Measurements from ENCODE around the gene CTU2.
"Not testable (repeated sequence)": the region's sequence is repeated elsewhere in the genome, so short reads cannot be mapped to it uniquely, and the experiment has no call there.

CTU2 gene

DNA sequence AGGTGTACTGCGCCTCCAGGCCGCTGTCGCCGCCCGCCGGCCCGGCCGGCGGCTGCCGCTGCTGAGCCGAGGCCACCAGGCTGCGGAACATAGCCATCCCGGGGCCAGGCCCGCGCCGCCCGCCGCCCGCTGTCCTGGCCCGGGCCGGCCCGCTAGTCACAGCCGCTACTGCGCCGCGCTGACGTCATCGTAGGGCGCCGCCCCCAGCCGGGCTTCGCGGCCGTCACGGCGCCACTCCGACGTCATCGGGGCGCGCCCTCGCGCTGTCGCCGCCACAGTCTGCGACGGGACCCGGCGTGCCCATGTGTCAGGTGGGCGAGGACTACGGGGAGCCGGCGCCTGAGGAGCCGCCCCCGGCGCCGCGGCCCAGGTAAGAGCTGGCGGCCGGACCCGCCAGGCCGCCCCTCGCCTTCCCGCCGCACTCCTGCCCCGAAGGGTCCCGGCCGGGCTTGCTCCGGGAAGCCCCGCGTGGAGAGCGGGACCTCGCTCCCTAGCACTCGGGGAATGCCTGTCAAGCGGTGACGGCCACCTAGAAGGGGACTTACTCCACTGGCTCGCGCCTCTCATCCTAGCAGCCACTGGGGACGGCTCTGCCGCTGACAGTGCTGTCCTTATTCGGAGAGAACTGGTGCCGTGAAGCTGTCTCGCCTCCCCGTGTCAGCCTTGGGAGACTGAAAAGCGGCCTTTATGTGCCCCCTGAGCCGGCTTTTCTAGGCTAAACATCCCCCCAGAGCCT is at the start of gene CTU2, which contains the start of gene RNF166:
CTU2 (plus strand) TSS at position 275 of the 736 bp plus-strand sequence; CDS start at position 303, 28 bp downstream.
RNF166 (minus strand) TSS at position 180 of the 736 bp plus-strand sequence; CDS start at position 97, 83 bp downstream.
- Histone ChIP-seq H3K4me3 (peak within 1 kb of the TSS; percentile 73 to 100 (median 88)), H3K27ac (peak within 1 kb of the TSS; percentile 46 to 98 (median 90))

DNA sequence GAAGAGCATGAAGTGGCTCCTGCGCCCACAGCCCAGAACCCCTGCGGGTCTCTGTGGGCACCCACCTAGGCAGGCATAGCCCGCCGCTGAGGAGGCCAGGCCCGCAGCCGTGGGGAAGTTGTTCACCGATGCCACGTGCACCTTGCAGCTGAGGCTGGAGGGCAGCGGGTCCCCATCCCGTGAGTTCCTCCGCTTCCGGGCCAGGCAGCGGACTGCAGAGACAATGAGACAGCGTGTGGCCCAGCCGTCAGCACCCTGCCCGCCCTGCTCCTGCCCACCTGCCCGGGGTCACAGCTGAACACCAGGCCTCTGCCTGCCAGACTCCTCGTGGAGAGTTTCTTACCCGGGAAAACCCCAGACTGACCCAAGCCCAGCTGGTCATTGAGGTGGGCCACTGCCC is 48.9 kb upstream of the CTU2 start:
- Histone ChIP-seq H3K4me3 (no peak overlapping the region), H3K27ac (no peak overlapping the region)

DNA sequence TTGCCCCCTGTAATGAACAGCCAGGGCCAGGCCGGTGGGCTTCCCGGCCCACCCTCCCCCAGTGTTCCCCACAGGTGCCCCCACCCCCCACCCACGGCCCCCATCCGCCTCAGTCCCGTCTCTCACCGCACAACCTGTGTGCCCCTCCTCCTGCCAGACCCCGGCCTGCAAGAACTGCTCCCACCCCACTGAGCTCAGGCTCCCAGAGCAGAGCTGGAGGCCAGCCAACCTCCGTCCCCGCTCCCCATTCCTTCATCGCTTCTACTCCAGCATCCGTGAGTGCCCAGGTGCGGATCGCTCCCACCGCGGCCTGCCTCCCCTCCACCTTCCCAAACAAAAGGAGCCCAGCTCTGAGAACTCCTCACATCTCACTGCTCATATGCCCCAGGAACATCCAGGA is 47.6 kb upstream of the CTU2 start:
- Histone ChIP-seq H3K4me3 (no peak overlapping the region), H3K27ac (no peak overlapping the region)

DNA sequence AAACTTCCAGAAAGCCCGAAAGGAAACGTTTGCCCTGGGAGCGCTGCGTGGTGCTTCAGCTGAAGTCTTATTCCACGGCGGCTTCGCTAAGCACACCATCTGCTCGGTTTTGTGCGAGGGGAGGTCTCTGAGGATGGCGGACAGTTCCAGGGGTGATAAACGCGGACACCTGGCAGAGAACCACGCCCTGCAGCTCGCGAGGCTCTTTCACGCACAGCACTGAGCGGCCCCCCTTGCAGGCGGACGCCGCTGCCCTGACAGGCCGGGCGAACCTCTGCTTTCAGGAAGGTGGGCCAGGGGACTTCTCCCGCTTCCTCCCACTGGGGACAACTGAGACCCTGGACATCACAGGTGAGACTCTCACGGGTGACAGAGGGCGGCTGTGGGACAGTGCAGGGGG is 47.1 kb upstream of the CTU2 start:
- H3K4me3 ChIP-seq: no peak overlapping the region
- H3K27ac ChIP-seq: no peak overlapping the region

DNA sequence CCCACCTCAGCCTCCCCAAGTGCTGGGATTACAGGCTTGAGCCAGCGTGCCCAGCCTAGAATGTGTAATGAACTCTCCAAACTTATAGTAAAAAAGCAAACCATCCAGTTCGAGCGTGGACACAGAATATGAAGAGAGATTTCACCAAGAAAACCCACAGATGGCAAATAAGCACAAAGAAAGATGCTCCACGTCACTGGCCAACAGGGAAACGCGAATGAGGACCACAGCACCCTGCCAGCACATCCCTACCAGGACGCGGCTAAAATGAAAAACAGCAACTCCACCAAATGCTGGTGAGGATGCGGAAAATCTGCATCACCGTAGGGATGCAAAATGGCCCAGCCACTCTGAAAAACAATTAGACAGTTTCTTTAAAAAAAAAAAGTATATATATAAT is 44.8 kb upstream of the CTU2 start:
- no peak overlapping the region for H3K4me3 ChIP-seq
- H3K27ac ChIP-seq: no peak overlapping the region

DNA sequence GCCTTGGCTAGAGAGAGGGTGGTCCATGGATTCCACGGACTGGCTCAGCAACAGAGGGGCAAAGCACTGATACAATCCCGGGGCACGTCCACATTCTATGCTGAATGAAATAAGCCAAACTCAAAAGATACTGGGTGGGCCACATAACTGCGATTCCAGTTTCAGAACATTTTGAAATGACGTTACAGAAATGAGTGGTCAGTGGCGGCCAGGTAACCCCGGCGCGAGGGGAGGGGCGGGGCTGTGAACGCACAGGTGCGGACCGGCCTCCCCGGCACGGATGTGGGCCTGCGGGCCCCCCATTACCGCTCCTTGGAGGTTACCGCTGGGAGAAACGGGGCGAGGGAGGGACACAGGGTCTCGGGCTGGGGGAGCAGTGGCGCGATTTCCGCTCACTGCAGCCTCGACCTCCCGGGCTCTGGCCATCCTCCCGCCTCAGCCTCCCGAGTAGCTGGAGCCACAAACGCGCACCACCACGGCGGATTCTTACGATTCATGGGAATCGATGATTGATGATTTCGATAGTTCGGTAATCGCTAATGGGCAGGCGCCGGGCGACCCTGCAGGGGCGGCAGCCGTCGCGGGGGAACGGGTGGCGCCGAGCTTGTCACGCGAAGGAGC is 44.0 kb upstream of the CTU2 start:
- Histone ChIP-seq H3K27ac (peak overlapping the region; percentile 52 to 96 (median 90)), H3K4me3 (peak overlapping the region; percentile 55 to 94 (median 79))

DNA sequence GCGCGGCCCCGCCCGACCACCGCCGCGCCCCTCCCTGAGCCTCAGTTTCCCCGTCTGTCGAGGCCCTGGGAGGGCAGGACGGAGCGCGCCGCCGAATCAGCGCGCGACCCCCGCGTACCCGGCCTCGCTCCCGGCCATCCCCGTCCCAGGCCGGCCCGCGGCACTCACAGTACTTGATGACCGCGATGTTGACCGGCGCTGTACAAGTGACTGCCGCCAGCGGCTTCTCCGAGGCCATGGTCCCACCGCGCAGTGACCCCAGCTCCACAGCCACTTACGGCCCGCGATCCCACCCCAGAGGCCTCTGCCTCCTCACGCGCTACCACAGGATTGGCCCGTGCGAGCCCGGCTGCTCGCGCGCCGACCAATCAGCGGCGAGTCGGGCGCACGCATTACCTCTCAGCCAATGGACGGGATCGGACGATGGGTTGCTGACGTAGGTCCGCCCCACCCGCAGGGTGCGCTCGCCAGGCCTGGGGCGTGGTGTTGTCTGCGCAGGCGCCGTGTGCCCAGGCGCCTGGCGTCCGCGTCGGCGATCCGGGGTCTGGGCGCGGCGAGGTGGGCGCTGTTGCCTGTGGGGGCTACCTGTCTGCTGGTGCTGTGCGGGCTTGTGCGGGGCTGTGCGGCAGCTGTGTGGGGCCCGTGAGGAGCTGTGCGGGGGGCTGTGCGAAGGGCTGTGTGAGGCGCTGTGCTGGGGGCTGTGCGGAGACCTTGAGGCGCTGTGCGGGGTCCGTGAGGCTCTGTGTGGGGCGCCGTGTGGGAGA is 43.3 kb upstream of the CTU2 start, which contains the start of gene MVD:
MVD (minus strand) TSS at position 249 of the 764 bp plus-strand sequence; CDS start at position 238, 11 bp downstream.
- peak within 1 kb of the TSS; percentile 55 to 94 (median 79) for H3K4me3 ChIP-seq

DNA sequence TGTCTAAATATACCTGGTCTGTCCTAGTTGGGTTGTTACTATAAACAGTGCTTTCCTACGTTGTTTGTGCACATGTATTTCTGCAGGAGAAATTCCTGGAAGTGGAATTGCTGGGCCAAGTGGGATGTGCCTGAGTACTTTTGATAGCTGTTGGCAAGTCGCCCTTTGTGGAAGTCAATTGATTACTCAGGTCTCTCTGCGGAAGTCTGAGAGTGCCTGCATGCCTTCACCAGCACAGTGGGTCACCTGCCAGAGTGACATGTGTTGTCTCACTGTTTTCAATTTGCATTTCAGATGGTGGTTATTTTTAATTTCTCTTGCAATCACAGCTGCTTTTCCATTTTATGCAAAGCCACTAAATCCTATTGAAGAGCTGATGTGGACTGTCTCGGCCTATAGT is 41.2 kb upstream of the CTU2 start:
- H3K27ac ChIP-seq: no peak overlapping the region
- H3K4me3 ChIP-seq: no peak overlapping the region

More for the DNA sequence above, 43.3 kb upstream of the CTU2 start, which contains the start of gene MVD:
- peak within 1 kb of the TSS; percentile 52 to 96 (median 91) for H3K27ac ChIP-seq

DNA sequence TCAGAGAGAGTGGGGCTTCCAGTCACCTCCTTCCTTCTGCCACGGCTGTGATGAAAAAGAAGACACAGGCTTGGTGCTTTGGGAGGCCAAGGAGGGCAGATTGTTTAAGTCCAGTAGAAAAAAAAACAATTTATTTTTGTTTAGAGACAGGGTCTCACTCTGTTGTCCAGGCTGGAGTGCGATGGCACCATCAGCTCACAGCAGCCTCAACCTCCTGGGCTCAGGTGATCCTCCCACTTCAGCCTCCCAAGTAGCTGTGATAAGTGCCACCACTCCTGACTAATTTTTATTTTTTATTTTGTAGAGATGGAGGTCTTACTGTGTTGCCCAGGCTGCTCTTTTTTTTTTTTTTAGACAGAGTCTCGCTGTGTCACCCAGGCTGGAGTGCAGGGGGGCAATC is 40.7 kb upstream of the CTU2 start:
- Histone ChIP-seq H3K4me3 (no peak overlapping the region), H3K27ac (no peak overlapping the region)

DNA sequence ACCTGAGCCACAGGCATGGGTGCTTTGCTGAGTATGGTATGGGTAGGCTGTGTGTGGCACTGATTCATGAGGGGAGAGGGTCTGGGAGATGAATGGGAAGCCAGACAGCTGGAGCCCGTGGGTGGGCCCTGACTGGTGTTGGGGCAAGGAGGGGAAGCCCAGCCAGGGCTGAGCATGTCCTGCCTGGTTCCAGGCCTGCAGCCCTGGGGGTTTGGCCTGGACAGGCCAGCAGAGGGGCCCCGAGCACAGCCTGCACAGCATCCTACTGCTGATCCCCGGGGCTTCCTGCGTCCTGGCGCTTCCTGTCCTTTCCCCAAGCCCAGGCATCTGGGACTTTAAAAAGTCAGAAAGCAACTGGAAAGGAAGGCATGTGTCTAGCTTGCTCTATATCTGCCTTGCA is 38.8 kb upstream of the CTU2 start:
- Histone ChIP-seq H3K4me3 (no peak overlapping the region), H3K27ac (no peak overlapping the region)

DNA sequence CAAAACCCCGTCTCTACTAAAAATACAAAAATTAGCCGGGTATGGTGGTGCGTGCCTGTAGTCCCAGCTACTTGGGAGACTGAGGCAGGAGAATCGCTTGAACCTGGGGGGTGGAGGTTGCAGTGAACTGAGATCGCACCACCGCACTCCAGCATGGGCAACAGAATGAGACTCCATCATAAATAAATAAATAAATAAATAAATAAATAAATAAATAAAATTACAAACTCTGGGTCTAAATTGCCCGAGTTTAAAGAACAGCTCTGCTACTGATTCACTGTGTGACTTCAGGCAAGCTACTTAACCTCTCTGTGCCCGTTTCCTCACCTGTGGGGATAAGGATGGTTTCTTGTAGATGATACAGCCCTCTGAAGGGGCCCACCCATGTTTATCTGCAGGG is 36.8 kb upstream of the CTU2 start:
- H3K4me3 ChIP-seq: not testable (repeated sequence)

DNA sequence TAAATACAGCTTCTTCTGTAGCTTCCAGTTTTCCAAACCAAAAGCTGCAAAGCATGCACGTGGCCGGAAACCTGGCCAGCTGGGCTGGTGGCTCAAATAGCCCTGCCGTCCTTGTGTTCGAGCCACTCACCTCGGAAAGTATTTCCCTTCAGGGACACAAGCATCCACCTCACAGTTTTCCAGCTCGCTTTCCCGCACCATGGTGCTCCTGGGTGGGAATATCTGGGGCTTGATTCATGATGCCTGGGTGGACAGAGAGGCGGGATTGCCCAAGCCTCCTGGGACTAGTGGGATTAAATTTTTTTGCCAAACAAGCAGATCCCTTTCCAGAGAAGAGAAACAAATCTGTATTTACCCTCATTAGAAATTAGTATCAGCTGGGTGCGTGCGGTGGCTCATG is 36.3 kb upstream of the CTU2 start:
- no peak overlapping the region for H3K4me3 ChIP-seq
- no peak overlapping the region for H3K27ac ChIP-seq

More for the DNA sequence above, 36.8 kb upstream of the CTU2 start:
- H3K27ac ChIP-seq: not testable (repeated sequence)

DNA sequence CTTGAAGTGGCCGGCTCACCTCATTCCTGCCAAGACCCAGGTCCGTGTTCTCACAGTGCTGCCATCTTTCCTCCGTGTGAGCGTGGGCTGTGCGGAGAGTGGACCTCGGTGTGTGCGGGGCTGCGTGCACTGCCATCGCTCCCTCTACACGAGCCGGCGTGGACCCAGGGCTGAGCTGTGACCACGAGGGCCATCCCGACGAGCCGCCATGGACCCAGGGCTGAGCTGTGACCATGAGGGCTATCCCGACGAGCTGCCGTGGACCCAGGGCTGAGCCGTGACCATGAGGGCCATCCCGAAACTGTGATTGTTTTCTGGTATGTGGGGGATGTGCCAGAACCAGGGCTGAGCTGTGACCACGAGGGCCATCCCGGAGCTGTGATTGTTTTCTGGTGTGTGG is 34.5 kb upstream of the CTU2 start:
- Histone ChIP-seq H3K27ac (no peak overlapping the region), H3K4me3 (no peak overlapping the region)

DNA sequence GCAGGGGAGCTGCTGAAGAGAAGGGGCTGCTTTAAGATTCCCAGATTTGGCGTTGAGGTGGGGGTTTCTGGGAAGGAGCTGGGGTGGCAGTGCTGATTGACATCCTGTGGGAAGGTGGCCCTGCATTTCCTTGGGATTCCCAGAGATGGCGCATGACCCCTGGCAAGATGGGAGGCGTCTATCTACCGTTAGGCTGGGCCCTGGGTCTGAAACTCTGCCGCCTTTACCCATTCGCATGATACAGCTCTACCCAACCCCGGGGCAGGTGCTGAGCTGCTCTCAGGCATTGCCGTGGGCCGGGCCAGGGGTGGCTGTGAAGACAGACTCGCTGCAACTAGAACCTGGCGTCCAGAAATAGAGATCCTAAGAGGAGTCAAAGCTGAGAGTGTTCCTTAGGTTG is 33.5 kb upstream of the CTU2 start:
- no peak overlapping the region for H3K27ac ChIP-seq
- no peak overlapping the region for H3K4me3 ChIP-seq

DNA sequence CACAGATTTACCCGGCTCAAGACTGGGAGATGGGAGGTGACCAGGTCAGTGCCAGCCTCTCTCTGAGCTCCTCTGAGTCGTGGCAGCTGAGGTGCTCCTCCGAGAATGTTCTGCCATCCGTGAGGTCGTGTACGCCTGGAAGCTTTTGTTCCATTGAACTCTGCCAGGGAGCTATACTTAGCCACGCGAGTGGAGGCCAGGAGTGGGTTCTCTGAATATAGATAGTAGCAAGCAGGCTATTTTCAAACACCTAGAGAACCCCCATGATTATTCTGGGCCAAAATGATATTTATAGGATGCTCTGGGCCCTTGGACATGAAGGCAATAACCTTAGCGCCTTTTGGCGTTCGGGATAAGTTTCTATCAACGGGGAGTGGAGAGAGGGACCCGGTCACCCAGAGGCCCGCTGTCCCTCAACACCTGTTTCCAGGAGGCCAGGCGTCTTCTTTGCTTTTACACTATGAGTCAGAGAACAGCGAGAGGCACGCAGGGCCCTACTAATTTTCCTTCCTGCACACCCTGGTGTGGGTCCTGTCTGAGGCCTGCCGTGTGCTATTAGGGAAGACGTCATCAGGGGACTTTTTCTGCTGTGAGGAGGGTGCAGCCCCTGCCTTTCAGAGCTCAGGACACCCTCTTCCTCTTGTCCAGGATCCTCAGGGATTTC is 32.5 kb upstream of the CTU2 start:
- Histone ChIP-seq H3K4me3 (no peak overlapping the region), H3K27ac (no peak overlapping the region)

DNA sequence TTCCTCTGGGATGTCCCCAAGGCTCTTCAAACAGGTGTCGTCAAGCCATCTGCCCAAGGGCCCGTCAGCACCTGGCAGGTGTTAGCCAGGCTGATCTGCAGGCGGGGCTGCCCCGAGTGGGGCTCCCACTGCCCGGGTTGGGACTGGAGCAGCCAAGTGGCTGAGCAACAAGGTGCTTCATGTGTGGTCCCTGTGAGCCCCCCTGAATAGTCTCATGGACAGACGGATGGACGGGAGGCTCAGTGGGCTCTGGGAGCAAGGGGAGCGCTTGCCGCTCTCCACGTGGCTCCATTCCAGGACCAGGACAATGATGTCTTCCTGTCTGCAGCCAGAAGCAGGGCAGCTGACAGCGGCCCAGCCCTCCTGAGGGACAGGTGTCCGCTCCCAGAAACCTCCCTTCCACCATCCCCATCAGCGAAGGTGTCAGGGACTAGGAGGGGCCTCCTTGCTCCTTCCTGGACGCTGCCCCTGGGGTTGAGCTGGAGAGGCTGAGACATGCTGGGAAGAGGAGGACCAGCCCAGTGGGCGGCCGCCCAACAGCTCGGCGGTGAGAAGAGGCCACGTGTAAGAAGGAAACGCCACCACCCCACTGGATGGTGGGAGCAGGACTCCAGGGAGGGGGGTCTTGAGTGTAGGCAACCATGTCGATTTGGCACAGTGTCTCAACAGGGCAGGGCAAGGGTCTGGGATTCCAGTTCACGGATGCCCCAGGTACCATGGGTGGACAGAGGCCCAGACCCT is 29.6 kb upstream of the CTU2 start:
- no peak overlapping the region for H3K4me3 ChIP-seq
- no peak overlapping the region for H3K27ac ChIP-seq

DNA sequence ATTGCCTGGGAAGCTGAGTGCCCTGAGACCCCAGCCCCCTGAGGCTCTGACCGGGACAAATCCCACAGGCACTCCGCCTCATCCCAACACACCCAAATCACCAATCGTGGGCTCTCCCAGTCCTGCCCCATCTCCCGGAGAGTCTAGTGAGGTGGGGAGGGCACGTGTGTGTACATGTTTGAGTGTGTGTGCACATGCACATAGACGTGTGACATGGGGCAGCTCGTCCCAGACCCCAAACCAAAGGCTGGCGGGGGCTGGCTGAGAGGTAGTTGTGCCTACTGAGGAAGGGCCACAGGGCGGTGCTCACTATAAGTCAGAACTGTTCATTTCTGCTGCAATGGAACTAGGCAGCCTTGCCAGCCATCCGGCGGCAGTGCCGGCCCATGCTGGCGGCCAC is 28.6 kb upstream of the CTU2 start:
- Histone ChIP-seq H3K27ac (no peak overlapping the region), H3K4me3 (no peak overlapping the region)

DNA sequence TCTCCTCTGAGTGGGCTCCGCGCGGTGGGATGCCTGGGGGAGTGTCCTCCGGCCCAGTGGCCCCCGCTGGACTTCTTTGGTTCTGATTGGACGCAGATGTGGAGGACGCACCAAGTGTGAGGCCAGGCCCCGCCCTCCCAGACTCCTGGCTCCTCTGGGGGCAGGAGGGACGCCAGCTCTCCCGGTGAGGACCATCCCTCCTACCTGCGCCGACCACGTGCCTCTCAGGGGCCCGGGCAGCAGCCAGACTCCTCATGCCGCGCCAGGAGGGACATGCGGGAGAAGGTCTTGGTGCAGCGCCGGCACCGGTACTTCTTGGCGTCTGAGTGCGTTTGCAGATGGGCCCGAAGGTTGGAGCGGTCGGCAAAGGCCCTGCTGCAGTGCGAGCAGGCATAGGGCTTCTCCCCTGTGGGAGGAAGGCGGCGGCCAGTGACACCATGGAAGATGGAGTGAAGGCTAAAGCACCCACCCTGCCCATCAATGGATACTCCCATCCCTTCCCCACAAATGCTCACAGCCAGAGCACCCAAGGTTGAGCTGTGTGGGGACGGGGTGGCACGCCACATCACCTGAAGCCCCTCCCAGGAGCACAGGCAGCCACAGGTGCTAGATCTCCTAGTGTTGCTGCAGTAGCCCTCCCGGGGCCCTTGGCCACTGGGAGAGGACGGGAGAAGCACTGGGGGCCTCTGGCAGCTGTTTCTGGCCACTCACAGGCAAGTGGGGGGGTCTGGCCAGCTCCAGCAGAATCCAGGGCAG is 27.9 kb upstream of the CTU2 start:
- Histone ChIP-seq H3K27ac (no peak overlapping the region), H3K4me3 (no peak overlapping the region)

Measured in skin epidermis (tissue), 12 donors.